Neural progenitor cell (in vitro differentiated cells): ENCODE measurements around the gene RAD23B.

Experiments
- EZH2 ChIP-seq: fragments of 200-600 bp; sonication (generic); IDR thresholded peaks from 2 replicates; pipeline ENCODE4 v1.6.1; 2017; ENCODE audit warnings: antibody characterized with exemption, mild to moderate bottlenecking, moderate library complexity
- TF ChIP-seq, protein P1 (sequence below): fragments of 200-600 bp; sonication (generic); IDR thresholded peaks from 2 replicates; pipeline ENCODE4 v1.5.1; 2017; ENCODE audit warnings: antibody characterized with exemption, mild to moderate bottlenecking

DNA sequence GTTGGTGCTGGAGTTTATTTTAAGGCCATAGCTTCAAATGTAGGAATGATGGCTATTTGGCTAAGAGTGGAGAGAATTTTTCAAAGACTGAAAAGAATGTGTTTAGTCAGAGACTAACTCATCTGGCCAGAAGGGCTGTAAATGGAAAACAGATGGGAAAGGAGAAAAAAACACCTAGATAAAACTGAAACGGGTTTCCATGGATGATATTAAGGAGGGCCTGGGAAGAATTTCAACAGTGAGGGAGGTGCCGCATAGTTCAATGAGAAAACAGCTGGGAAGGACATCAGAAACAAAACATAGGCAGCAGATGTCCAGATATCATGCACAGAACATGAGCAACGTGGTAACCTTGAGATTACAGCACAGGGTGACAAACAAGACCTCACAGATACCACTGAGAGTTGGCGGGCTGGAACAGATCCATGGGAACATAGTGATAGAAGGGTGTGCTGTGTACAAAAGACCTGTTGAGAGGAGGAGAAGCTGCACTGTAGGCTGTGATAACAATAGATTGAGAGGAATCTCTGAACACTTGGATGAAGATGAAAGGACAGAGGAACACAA, 31.2 kb upstream of the RAD23B start:
- TF ChIP-seq, protein P1, sequence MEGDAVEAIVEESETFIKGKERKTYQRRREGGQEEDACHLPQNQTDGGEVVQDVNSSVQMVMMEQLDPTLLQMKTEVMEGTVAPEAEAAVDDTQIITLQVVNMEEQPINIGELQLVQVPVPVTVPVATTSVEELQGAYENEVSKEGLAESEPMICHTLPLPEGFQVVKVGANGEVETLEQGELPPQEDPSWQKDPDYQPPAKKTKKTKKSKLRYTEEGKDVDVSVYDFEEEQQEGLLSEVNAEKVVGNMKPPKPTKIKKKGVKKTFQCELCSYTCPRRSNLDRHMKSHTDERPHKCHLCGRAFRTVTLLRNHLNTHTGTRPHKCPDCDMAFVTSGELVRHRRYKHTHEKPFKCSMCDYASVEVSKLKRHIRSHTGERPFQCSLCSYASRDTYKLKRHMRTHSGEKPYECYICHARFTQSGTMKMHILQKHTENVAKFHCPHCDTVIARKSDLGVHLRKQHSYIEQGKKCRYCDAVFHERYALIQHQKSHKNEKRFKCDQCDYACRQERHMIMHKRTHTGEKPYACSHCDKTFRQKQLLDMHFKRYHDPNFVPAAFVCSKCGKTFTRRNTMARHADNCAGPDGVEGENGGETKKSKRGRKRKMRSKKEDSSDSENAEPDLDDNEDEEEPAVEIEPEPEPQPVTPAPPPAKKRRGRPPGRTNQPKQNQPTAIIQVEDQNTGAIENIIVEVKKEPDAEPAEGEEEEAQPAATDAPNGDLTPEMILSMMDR = no peak
- TF ChIP-seq EZH2 = no peak
